ENCODE results near the gene SERPINA5.

The SERPINA5 gene, protein sequence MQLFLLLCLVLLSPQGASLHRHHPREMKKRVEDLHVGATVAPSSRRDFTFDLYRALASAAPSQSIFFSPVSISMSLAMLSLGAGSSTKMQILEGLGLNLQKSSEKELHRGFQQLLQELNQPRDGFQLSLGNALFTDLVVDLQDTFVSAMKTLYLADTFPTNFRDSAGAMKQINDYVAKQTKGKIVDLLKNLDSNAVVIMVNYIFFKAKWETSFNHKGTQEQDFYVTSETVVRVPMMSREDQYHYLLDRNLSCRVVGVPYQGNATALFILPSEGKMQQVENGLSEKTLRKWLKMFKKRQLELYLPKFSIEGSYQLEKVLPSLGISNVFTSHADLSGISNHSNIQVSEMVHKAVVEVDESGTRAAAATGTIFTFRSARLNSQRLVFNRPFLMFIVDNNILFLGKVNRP

DNA sequence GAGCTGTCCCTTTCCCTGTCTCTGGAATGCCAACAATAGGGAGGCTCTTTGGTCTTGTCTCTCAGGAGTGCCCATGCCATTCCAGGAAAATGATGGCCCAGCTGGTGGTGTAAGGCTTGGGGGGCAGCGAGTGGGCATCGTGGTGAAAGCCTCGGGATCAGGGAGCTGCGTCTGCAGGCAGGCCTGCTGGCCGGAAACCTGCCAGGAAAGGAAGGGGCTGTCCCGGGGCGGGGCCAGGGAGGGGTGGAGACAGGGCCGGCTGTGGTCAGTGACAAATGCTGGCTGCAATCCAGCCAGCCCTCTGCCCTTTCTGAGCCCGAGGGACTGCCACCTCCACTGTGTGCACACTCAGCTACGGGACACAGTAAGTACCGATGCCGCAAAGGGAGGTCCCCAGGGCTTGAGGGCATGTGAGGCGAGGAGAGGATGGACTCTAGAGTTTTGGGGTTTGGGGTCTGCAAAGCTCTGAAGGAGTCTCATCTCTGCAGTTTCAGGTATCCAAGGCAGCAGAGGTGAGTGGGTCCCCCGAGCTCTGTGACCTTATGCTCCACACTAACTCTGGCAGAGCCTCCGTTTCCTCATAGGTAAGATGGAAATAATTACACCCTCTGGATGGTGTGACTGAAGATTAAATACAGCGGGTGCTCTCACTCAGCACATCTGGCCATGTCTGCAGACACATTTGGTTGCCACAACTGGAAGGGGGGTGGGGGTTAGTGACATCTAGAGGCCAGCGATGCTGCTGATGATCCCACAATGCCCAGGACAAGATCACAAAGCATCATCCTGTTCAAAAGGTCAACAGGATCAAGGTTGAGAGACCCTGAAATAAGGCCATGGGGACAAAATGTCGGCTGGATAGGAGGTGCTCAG is at the start of gene SERPINA5:
SERPINA5 (plus strand) TSS at position 300 of the 873 bp plus-strand sequence. CDS start 5,937 bp downstream, outside the sequence.
- DNase-seq = no peak

DNA sequence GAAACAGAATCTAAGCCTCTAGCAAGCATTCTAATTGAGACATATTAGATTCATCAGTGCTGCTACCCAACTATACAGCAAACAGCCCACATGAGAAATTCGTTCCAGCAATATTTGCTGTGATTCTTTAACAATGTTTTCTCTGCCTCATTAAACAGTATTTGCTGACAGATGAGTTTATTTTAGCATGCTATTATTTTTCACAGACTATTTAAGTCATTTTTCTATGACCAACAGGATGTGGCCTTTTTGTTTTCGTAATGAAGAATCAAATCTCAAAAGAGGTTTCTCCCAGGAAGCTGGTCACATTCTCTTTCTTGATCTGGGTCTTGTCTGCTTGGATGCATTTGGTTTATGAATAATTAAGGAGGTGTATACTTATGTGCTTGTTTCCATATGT is 48.8 kb upstream of the SERPINA5 start:
- DNase-seq = no peak

DNA sequence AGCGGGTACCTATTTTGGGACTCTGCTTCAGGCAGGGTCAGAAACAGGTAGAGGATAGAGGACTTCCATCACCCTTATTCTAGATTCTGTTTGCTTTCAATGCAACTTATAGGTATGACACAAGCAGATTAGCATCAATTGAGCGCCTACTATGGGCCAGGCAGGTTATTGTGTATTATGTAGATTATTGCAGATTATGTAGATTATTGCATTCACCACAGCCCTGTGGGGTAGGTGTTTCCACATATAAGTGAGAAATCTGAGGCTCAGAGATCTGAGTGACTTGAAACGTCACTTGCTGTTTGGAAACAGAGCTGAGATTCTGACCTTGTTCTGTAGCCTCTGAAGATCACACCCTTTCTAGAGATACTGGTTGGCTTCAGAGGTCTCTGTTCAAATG is 45.7 kb upstream of the SERPINA5 start:
- DNase-seq = no peak

DNA sequence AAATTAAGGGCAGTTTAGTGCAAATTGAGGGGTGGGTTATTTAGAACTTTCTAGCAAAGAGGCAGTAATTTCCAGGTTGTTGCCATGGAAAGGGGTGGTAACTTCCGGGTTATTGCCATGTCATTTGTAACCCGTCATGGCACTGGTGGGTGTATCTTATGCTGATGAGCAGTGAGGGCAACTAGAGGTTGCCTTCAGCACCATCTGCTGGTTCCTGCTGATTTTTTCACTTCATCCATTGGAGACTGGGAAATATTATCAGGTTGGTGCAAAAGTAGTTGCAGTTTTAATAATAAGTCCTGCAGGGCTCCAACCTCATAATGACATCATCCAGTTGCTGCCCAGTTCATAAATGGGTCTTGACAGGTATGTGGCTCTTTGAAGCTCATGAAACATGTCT is 44.4 kb upstream of the SERPINA5 start:
- DNase-seq = no peak

DNA sequence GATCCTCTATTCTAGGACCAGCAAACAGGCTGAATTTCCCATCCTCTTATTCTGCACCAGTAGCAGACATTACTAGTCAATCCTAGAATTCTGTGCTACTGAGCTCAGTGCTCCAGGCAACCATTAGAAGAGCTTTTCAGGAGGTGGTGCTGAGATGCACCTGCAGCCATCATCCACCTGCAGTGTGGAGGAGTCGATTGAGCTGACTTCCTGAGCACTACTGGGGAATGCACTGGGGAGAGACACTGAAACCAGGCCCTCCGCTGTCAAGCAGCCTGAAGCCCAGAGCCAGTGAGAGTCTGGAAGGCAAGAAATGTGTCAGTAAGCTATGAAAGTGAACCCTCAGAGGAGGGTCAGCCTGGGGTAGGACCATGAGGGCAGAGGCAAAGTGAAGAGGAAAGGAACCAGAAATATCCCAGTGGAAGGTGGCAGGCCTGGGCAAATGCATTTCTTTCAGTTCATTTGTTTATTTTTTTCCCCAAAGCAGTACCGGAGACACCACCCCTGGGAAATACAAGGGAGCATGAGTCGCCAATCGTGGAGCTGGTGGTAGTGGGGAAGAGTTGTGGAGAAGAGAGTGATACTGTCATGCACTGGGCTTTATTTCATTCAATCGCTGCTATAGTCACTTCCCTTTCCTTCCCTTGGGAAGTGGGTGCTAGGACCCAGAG is 43.0 kb upstream of the SERPINA5 start:
- no peak for DNase-seq

DNA sequence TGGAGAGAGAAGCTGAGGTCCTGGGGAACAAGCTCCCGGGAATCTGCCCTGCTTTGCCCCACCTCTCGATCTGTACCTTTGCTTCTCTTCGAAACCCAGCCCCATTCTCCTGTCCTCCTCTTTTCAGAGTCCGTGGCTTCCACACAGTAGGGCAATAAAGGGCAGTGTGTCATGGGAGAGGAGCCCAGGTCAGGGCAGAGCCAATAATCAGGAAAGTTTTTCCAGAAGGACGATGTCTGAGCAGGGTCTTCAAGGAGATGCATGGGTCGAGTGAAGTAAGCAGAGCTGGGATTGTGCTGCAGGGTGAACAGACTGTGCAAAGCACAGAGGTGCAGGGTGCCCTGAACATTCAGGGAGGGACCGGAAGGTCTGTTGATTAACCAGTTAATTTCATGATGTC is 42.0 kb upstream of the SERPINA5 start:
- no peak for DNase-seq

DNA sequence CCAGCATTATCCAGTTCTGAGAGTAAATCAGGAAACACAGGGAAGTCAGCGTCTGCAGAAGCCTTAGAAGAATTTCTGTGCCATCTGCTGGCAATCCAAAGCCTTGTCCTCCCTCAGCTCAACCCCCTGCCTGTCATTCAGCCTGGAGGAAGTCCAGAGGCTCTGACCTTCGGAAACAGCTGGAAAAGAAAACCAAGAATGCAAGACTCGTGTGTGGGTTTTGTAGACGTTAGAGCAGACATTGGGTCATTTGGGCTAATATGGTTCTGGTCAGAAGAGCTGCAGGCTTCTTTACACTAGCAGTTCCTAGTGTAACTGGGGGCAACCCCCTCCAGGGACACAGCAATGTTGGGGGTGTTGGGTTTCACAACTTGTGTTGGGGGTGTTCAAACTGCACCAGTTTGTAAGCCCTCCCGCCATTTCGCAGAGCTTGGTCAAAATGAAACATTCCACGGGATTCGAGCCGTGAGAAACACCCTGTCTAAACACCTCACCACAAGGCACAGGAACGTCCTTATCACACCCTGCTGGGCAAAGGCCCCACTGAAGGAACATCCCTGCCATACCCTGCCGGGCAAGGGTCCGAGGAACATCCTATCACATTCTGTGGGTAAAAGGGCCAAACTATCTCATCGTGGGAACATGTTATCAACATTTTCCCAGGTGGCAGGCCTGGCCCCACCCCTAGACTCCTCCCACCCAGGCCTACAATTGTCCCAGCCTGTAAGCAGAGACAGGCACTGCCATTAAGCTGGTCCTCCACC is 41.0 kb upstream of the SERPINA5 start:
- no peak for DNase-seq

DNA sequence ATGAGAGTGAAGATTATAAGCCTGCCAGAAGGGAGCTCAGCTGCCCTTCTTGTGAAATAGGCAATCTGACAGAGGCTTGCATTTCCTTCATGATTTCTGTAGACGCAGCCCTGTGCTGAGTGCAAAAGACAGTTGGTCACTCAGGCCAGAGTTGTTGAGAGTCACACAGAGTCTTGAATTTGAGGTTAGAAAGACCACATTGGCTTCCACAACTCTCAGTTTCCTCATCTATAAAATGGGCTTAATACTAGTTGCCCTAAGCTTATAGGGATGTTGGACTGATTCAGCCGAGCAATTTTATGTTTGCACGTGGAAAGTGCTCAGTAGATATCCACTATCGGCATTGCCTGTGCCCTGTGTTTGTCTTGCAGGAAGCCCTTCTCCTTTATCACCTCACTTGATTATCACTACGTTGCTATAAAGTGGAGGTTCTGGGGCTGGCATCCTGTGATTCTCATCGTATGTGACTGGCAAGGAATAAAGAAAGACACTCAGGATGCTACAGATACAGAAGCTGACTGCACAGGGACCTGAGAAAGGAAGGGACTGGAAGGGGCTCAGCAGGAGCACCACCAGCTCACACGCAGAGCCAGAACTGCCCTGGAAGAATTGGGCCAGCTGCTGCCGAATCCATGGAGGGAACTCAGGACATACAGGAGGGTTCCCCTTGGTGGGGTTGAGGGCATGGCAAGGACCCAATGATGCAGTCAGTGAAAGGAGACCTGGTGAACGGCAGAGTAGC is 39.8 kb upstream of the SERPINA5 start:
- no peak for DNase-seq

DNA sequence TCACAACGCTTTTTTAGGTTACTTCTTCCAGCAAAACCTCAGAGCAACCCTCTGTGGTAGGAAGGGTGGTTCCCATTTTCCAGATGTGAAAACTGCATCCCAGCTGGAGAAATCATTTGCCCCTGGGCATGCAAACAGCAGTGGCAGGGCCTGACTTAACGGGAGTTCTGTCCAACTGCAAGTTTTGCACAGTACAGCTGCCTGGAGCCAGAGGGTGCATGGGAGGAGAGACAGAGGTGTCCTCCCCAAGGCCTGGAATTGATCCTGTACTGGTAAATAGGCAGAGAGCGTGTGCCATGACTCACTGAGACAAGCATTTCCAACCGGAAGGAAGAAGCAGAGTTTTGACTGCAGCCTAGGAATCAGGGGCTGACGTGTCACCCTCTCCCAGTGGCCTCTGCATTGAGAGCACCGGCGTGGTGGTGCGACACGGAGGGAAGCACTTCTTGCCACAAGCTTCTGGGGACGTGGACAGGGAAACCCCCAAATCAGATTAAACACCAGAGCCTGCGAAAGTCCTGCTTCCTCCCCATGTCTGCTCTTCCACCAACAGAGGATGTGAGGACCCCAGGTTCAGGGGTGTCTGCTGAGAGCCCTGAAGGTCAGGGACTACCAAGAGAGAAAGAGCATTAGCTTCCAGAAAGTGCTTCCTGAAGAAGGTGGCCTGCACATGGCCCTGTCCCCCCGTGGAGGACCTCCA is 39.0 kb upstream of the SERPINA5 start:
- peak; percentile 60 for DNase-seq

DNA sequence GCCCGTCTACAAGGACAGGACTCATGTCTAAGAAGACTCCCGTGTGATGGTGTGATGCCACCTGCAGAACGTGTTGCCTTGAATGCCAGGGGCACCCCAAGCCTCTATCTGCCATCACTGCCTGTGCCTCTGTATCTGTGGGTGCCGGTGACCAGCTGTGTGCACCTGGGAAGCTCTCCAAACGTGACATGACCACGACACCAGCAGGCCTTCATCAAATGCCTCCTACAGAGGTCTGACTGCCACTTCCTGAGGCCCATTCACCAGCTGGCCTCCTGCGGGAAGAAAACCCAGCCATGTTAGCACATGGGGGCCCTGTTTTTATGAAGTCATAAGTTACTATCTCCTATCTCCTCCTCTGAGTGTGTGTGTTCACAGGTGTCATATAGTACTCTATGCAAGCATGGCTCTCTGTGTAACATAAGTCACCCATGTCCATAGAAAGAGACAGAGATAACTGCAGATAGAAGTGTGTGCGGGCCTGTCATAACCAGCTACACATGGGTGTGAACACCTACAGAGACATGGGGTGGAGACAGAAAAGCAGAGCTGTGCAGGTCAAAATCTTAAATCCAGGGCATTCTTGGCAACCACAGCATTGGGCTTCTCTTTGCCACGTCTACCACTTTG is 38.3 kb upstream of the SERPINA5 start:
- no peak for DNase-seq

DNA sequence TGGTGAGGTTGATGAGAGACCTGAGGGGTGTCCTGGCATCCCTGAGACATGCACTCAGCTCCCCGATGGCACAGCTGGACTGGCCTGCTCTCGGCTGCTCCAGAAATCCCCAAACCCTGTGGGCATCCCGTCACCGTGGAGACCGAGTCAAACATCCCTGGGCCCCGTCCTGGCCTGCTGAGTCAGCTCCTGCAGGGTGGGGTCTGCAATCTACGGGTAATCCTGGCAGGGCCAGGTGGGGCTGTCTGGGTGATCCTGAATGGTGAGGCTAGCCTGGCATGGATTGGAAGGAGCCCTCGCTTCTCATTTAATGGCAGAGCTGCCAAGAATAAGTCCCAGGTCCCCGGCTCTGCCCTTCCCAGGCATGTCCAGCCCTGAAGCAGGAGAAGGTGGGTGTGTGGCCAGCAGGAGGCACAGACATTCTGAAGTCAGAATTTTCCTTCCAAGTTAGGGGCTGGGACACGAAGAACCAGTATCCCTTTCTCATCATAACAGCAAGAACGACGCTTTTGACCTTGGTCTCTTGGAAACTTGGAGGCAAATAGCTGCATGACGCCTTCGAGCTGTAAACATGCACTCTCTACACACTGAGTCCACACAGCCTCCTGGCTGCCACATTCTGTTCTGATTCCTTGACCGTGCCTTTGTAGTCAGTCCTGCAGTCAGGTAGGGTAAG is 37.6 kb upstream of the SERPINA5 start:
- DNase-seq = no peak

DNA sequence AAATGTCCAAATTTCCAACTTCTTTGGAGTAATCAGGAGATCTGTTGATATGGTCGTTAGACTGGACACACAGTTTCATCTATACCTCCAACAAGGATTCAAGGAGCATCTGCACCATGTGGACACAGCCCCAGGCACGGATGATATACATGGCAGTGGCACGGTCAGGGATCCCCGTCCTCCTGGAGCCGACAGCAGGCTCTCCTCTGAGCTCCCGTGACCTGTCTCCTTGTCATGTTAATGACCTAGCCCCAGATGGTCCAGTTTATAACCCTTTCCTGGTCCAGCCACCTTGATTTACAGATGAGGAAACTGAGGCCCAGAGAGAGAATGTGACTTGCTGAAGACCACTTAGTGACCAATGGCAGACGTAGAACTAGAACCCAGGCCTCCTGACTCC is 36.5 kb upstream of the SERPINA5 start:
- no peak for DNase-seq

DNA sequence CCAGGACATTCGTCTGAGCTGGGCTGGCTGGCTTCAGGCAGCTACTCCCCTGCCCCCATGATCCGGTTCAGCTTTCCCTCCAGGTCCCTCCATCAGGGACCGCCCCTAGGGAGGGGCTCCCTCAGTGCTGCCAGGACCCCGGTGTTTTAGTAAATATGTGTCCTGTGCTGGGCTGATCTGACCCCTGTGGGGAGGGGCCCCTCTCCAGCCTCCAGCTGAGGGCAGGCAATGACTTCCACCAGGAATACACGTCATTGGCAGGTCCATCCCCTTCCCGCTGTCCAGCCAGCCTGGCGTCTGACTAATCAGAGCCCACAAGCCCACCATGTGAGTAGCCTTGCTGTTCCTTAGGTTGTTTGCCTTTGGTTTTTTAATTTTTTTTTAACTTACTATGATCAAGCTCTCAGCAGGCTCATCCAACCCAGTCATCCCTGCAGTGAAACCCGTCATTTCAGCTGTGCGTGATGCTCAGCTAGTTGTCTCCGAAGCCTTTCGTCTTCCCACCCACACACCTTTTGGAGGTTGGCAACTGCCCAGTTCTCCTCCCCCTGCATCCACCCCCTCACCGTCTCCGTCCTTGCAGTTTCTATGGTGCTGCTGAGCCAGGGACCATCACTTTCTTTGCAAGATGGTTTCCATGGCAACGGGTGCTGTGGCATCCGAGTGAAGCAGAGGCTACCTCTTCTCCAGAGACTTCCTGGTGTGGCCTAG is 35.9 kb upstream of the SERPINA5 start:
- no peak for DNase-seq

DNA sequence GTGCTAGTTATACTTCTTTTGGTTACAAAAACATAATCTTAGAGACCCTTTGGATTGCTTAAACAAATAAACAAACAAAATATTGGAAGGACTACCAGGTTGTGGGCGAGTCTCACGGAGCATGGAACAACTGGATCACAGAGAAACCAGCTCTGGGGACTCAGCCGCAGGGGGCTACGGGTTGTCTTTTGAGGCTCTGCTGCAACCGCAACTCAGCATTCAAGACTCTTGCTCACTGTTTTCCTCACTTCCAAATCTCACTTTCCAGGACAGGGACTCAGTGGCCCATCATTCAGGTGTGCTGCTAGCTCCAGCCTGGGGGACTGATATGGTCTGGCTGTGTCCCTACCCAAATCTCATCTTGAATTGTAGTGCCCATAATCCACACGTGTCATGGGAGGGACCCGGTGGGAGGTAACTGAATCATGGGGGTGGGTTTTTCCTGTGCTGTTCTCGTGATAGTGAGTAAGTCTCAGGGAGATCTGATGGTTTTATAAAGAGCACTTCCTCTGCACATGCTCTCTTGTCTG is 34.0 kb upstream of the SERPINA5 start:
- DNase-seq = no peak

DNA sequence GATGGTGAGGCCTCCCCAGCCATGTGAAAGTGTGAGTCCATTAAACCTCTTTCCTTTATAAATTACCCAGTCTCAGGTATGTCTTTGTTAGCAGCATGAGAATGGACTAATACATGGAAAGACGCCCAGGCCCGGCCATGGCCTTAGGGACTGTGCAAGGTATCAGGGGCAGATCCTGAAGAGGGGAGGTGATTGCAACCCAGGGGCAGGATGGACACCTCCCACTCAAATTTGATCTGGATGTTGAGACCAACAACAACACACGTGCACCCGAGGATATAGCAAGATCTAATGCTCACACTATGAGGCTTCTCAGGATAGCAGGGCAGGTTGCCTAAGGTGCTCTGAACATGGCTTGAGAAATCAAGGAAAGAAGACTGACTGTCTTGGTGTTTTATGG is 33.5 kb upstream of the SERPINA5 start:
- no peak for DNase-seq

DNA sequence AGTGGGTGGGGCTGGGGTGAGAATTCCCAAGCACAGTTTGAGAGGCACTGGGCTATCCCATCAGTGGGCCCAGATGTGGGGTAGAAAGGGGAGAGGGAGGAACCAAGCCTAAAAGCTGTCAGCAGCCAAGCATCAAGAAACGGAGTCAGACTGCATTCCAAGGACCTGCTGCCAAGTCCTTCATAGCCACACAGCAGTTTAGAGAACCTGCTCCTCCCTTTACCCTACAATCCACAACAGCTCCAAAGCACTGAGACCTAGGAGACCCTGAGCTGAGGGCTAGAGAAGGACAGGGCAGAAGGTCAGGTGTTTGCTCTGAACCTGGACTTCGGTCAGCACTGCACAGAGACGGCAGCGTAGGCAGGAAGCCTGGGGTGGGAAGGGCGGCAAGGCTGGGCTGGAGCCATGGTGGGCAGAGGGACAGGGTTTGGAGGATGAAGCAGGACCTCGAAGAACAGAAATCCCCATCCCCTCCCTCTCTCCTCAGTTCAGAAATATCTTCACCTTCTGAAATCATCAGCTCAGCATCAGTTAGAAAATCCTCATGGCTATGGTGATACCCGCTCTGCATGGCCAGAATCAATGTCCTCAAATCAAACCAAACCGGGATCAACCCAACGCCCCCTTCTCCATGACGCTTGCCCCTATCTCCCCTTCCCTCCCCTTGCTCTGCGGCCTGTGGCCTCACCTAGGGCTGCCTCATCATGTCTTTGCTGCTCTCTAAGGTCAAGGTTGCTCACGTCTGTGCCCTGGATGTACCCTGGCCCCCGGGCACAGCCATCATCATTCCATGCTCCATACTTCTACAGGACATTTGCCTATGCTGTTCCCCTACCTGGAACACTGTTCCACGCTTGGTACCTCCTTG is 32.9 kb upstream of the SERPINA5 start:
- no peak for DNase-seq

DNA sequence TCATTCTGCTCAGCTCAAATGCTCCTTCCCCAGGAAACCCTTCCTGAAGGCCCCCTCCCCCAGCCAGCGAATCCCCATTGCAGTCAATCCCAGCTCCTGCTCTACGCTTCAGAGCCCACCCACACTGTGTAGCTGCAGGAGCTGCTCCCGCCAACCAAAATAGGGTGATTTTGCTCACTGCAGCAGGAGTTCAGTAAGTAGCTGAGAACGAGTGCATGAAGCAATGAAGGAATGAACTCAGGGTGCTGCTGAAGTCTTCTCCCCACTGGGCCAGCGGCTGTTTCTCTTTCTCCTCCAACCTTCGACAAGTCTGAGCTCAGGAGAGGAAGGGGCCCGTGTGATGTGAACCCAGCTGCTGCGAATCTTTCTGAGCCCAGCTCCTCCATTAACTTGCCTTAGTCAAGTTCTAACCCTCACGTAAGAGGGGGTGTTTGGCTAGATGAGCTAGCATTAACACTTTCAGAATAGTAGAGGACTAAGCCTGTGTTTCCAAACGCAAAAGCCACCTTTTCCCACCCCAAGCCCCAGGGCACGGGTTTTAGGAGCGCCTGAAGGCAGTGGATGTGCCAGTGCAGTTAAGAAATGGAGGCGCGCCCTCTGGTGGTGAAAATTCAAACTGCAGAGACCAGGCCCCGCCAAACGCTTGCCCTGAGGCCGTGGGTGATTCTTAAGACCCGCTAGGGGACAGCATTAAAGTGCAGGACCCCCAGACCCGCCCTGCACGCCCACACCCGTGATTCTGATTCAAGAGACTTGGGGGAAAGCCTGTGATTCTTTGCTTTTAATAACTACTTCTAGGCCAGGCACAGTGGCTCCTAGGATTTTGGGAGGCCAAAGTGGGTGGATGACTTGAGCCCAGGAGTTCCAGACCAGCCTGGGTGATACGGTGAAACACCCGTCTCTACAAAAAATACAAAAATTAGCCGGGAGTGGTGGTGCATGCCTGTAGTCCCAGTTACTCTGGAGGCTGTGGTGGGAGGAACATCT is 31.9 kb upstream of the SERPINA5 start:
- peak; percentile 30 for DNase-seq

Data from fibroblast of skin of right quadriceps (primary cell).